Muscle of leg (tissue), 11 donors: Measurements from ENCODE around the gene EMP1. TPM values are rescaled to one million over a fixed set of nuclear protein-coding genes. Genes with fewer than 3 reads are reported as not detected.

Experiments
- DNase-seq: peaks from one replicate; pipeline ENCODE4 v3.0.0; 2013
- H3K27ac ChIP-seq: one replicate; pipeline ENCODE4 v1.5.1; 2013; ENCODE audit warnings: mild to moderate bottlenecking, low read length, control low read depth
- H3K27me3 ChIP-seq: one replicate; pipeline ENCODE4 v1.6.1; 2013; ENCODE audit warnings: low read length; ENCODE audit not compliant: control insufficient read depth, insufficient read depth
- H3K36me3 ChIP-seq: one replicate; pipeline ENCODE4 v1.6.1; 2013; ENCODE audit warnings: low read length; ENCODE audit not compliant: control insufficient read depth, insufficient read depth
- H3K4me1 ChIP-seq: one replicate; pipeline ENCODE4 v1.6.1; 2013; ENCODE audit warnings: low read length; ENCODE audit not compliant: control insufficient read depth, insufficient read depth
- H3K4me3 ChIP-seq: one replicate; pipeline ENCODE4 v1.5.1; 2013; ENCODE audit warnings: low read length, control low read depth
- H3K9me3 ChIP-seq: replicated peaks from 2 replicates; pipeline ENCODE4 v1.6.1; 2013; ENCODE audit warnings: low read depth, low read length; ENCODE audit not compliant: control insufficient read depth
- WGBS: methylation state at CpG from one replicate; pipeline ENCODE4 v1.1.5; 2013; ENCODE audit warnings: missing lambda C conversion rate; ENCODE audit not compliant: insufficient coverage; 5-methylcytosine and 5-hydroxymethylcytosine counted together
- polyA plus RNA-seq, 8 donors: library from polyadenylated mRNA; unstranded; fragments of 120-200 nt; gene quantifications; one replicate each; pipeline versions ENCODE4 v1.2.1 to v1.2.3, GENCODE V29; 2013; ENCODE audit warnings: inconsistent platforms in 1 of 8, low replicate concordance in 1 of 8; ENCODE audit not compliant: insufficient read length in 8 of 8, insufficient read depth in 1 of 8
- total RNA-seq: library from RNA; stranded (reverse); fragments of 120-200 nt; gene quantifications from one replicate; pipeline ENCODE4 v1.2.4, GENCODE V29; 2013

The EMP1 gene
- total and polyA plus RNA-seq, 9 donors: 70.0 to 221 (median 123) TPM

DNA sequence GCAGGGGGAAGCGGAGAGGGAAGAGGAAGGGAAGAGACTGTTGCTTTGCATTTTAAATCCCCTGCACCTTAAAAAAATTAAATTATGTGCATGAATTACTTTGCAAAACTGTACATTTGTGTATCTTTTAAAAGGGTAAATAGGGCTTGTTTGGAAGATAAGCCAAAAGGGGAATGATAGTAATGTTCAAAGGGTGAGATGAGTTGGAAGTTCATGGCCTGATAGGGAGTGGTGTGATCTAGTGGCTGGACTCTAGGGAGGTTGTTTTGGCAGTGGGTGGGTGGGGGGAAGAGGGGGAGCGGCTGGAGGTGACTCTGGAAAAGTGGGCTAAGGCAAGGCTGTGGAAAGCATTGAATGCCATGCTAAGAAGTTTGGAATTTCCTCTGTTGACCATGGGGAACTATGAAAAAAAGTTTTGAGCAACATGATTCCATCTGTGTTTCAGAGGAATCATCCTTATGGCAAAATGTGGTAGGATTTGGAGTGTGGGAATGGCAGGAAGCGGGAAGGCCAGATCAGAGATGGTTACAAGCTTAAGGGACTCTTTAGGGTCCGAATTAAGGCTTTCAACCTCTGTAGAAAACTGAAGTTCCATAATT lies 25.5 kb upstream of the EMP1 start:
- Histone ChIP-seq H3K27ac (peak overlapping the region; percentile 91), H3K4me3 (no peak overlapping the region), H3K27me3 (no peaks in the 10 kb centered on the region), H3K9me3 (peaks cover 3% of the 10 kb centered on the region), H3K36me3 (no peaks in the 10 kb centered on the region), H3K4me1 (peaks cover 26% of the 10 kb centered on the region)
- peak; percentile 37 for DNase-seq
- WGBS: 63% methylated on average over 1 of the region's 4 CpGs

DNA sequence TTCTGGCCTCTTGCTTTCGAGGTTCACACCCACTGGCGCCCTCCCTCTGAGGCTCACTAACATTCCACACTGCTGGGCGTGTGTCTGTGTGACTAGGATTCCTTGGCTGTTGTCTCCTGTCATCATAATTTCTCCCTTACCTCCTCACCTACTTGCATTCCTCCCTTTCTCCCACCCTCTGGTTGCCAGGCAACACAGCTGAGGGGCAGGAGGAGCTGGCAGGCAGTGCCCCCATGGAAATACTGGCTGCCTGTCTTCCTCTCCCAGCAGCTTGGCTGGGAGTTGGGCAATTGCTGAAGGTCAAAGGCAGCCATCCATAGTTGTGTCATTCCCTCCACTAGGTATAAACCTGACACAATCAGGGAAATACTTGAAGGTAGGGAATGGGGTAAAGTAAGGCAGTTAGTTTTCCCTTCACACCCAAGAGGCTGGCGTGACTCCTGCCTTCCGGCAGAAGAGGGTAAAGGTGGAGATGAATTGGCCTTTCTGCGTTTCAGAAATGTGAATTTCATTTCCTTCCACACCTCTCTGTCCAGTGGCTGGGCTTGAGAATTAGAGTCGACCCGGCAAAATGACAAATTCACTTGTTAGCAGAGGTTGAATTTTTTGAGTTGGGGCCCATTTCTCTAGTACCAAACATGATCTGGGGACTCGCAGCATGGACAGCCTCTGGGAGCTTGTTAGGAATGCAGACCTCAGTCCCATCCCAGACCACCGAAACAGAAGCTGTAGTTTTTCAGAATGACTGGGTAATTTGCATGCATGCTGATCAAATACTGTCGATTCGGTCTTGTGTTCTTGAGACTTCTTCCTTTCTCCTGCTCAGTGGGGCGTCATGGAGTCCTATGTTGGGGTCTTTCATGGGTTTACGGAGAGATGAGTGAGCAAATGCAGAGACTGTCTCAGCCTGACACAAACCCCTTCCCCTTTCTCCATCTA lies 24.3 kb upstream of the EMP1 start:
- H3K4me3 ChIP-seq: no peak overlapping the region
- H3K27ac ChIP-seq: peak overlapping the region; percentile 91
- DNase-seq: peak; percentile 84
- WGBS: 50% methylated on average over 1 of the region's 14 CpGs
- no peaks in the 10 kb centered on the region for H3K36me3 ChIP-seq
- H3K9me3 ChIP-seq: peaks cover 3% of the 10 kb centered on the region
- peaks cover 28% of the 10 kb centered on the region for H3K4me1 ChIP-seq
- H3K27me3 ChIP-seq: no peaks in the 10 kb centered on the region

GRCh38 chr12:13173012-13173932 lies 23.3 kb upstream of the EMP1 start:
- Histone ChIP-seq H3K27ac (peak overlapping the region; percentile 91), H3K4me3 (no peak overlapping the region), H3K27me3 (no peaks in the 10 kb centered on the region), H3K36me3 (no peaks in the 10 kb centered on the region), H3K9me3 (no peaks in the 10 kb centered on the region), H3K4me1 (peaks cover 31% of the 10 kb centered on the region)
- WGBS: 20% methylated on average over 5 of the region's 12 CpGs
- DNase-seq: peak; percentile 99

DNA sequence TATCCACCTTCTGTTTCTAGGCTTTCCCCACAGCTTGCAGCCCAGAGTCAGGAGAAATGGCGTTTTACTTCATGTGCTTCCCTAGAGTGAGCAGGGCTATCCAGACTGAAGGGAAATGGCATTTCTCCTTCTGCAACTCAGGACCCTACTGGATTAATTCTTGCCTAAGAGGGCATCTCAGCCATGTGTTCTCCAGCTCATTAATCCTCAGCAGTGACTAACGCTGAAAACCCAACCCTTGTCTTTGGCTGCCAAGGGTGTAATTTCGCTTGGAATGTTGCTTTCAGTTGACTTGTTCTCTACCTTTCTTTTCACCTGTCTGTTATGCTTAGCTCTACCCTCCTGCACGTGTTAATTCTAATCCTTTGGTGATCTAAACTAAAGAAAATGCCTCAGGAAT lies 21.0 kb upstream of the EMP1 start:
- WGBS: 63% methylated on average over 1 of the region's 4 CpGs

GRCh38 chr12:13176256-13176655 lies 20.3 kb upstream of the EMP1 start:
- Histone ChIP-seq H3K27ac (no peak overlapping the region), H3K4me1 (peaks cover 46% of the 10 kb centered on the region), H3K36me3 (no peaks in the 10 kb centered on the region), H3K9me3 (no peaks in the 10 kb centered on the region), H3K27me3 (no peaks in the 10 kb centered on the region), H3K4me3 (no peak overlapping the region)
- no peak for DNase-seq
- 95% methylated on average over 3 of the region's 4 CpGs for whole genome bisulfite sequencing

More for the DNA sequence above, 21.0 kb upstream of the EMP1 start:
- DNase-seq: no peak
- Histone ChIP-seq H3K4me1 (peaks cover 47% of the 10 kb centered on the region), H3K27ac (no peak overlapping the region), H3K4me3 (no peak overlapping the region), H3K27me3 (no peaks in the 10 kb centered on the region), H3K9me3 (no peaks in the 10 kb centered on the region), H3K36me3 (no peaks in the 10 kb centered on the region)

DNA sequence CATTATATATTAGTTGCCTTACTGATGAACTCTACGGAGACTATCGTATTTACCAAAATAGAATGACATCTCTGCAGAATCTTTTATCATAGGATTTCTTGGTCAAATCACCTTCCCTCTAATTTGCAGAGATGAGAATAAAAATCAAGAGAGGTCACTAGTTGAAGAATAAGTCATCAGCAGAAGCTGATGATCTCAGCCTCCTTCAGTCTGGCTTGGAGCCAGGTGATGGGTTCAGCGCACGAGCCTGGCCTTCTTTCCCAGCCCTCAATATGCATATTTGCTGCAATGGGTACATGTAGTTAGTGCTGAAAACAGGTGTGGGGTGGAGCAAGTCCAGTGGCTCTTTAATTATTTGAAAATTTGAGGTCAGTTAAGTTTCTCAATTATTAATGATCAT lies 19.2 kb upstream of the EMP1 start:
- DNase-seq: no peak
- no CpG with 5 or more reads among the region's 4 CpGs for WGBS
- no peaks in the 10 kb centered on the region for H3K27me3 ChIP-seq
- peaks cover 36% of the 10 kb centered on the region for H3K4me1 ChIP-seq
- H3K9me3 ChIP-seq: no peaks in the 10 kb centered on the region
- no peaks in the 10 kb centered on the region for H3K36me3 ChIP-seq
- no peak overlapping the region for H3K27ac ChIP-seq
- H3K4me3 ChIP-seq: no peak overlapping the region

DNA sequence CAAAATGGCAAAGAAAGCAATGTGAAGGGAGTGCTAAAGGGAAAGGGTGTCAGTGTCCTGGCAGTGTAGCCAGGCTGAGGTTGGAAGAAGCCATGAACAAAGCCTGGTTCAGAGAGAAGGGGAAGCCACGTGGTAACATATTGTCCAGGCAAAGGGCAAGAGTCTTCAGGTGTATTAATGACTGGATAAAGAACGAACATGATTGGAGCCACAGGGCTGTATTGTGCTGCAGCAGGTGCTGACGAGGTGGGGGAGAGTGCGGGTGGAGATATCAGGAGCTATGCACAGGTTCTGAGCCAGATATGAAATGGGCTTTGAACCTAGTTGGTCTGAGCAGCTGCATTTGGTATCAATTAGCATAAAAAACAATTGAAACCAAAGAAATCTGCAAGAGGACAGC lies 18.6 kb upstream of the EMP1 start:
- WGBS: 76% methylated on average over 4 of the region's 4 CpGs
- Histone ChIP-seq H3K4me1 (peaks cover 31% of the 10 kb centered on the region), H3K27ac (no peak overlapping the region), H3K36me3 (no peaks in the 10 kb centered on the region), H3K4me3 (no peak overlapping the region), H3K27me3 (no peaks in the 10 kb centered on the region), H3K9me3 (no peaks in the 10 kb centered on the region)
- no peak for DNase-seq

DNA sequence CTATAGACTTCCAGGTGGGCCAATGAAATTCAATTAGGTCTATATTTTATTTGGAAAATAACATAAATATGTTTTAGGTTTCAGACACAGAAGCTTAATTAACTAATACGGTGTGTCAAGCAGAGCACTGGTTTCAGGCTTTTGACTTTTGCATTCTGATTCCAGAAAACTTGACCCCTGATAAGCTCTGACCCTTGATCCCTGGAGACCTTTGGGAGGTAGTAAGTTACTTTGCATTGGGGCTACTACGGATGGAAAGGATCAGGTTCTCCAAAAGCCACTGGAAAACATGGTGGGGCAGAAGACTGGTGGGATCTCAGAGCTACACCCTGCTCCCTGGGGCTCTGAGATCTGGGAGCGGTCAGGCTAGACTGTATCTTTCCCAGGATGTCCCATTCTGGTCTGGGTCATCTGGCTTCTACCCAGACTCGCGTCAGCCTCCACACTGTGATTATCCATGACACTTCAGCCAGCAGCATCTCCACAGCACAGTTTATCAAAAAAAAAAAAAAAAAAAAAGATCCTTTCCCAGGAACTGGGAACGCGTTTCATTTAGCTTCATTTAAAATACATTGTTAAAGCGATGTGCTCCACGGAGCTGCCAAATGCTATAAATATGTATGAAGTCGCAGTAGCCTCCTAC lies 17.8 kb upstream of the EMP1 start:
- Histone ChIP-seq H3K27me3 (no peaks in the 10 kb centered on the region), H3K27ac (peak overlapping the region; percentile 83), H3K4me3 (no peak overlapping the region), H3K9me3 (no peaks in the 10 kb centered on the region), H3K4me1 (peaks cover 25% of the 10 kb centered on the region), H3K36me3 (no peaks in the 10 kb centered on the region)
- peak; percentile 98 for DNase-seq
- 0% methylated on average over 2 of the region's 10 CpGs for WGBS

GRCh38 chr12:13179211-13180074 lies 17.1 kb upstream of the EMP1 start:
- 19% methylated on average over 10 of the region's 11 CpGs for whole genome bisulfite sequencing
- Histone ChIP-seq H3K27me3 (no peaks in the 10 kb centered on the region), H3K4me1 (peaks cover 21% of the 10 kb centered on the region), H3K27ac (peak overlapping the region; percentile 83), H3K36me3 (no peaks in the 10 kb centered on the region), H3K4me3 (no peak overlapping the region), H3K9me3 (no peaks in the 10 kb centered on the region)
- DNase-seq: peak; percentile 62
